NCI-H2196 treated with DMSO at 0.1 percent for 48 hours (cell line): ENCODE data around the gene AP1AR.
"Not testable (repeated sequence)": the region's sequence is repeated elsewhere in the genome, so short reads cannot be mapped to it uniquely, and the experiment has no call there.

Source experiments
- DNase-seq: peaks from one replicate; lab custom pipeline; 2025; ENCODE audit not compliant: unreplicated experiment; lab: John Stamatoyannopoulos, UW

The AP1AR gene

GRCh38 chr4:112277705-112278448 lies 46.3 kb downstream of the AP1AR start:
- DNase-seq: no peak

GRCh38 chr4:112279025-112279881 lies 47.7 kb downstream of the AP1AR start:
- DNase-seq: no peak

GRCh38 chr4:112279882-112280315 lies 48.3 kb downstream of the AP1AR start:
- no peak for DNase-seq

GRCh38 chr4:112280386-112281056 lies 48.9 kb downstream of the AP1AR start:
- no peak for DNase-seq

- not testable (repeated sequence) for DNase-seq
These were observed 50.4 kb downstream of the AP1AR start for GRCh38 chr4:112281895-112282398.

GRCh38 chr4:112282860-112283667 lies 51.5 kb downstream of the AP1AR start:
- DNase-seq: no peak

- no peak for DNase-seq
These were observed 52.6 kb downstream of the AP1AR start for GRCh38 chr4:112284166-112284565.

GRCh38 chr4:112284662-112285411 lies 53.2 kb downstream of the AP1AR start:
- no peak for DNase-seq

- DNase-seq: no peak
These were observed 55.8 kb downstream of the AP1AR start for GRCh38 chr4:112287258-112287989.

GRCh38 chr4:112288455-112288854 lies 56.9 kb downstream of the AP1AR start:
- DNase-seq: no peak

GRCh38 chr4:112289407-112290253 lies 58.0 kb downstream of the AP1AR start:
- no peak for DNase-seq

GRCh38 chr4:112290341-112290740 lies 58.8 kb downstream of the AP1AR start:
- DNase-seq: no peak

GRCh38 chr4:112296949-112297880 lies 65.6 kb downstream of the AP1AR start, which contains the start of gene ALPK1:
TSS of gene ALPK1 (plus strand) at chr4:112297369.
- no peak for DNase-seq

GRCh38 chr4:112299721-112300120 lies 68.1 kb downstream of the AP1AR start:
- DNase-seq: no peak

- DNase-seq: no peak
These were observed 71.0 kb downstream of the AP1AR start for GRCh38 chr4:112302320-112303274.

GRCh38 chr4:112305477-112305876 lies 73.9 kb downstream of the AP1AR start:
- not testable (repeated sequence) for DNase-seq
